ACC112 (cell line): Measurements from ENCODE around the gene MANSC4.

Experiments used
- H2AFZ ChIP-seq: fragments of 200-600 bp; sonication (generic); one replicate; pipeline ENCODE4 v1.6.0; 2017; ENCODE audit warnings: antibody characterized with exemption, low read length; ENCODE audit not compliant: unreplicated experiment
- H3K27ac ChIP-seq: fragments of 200-600 bp; sonication (generic); 2 replicates; pipeline ENCODE4 v1.5.1; 2014; ENCODE audit warnings: low read depth, mild to moderate bottlenecking, antibody characterized with exemption, low read length, moderate library complexity
- H3K27me3 ChIP-seq: fragments of 200-600 bp; sonication (generic); 2 replicates; pipeline ENCODE4 v1.6.1; 2014; ENCODE audit warnings: mild to moderate bottlenecking, antibody characterized with exemption, low read length, moderate library complexity, mixed read lengths; ENCODE audit not compliant: insufficient read depth
- H3K36me3 ChIP-seq: fragments of 200-600 bp; sonication (generic); 2 replicates; pipeline ENCODE4 v1.6.1; 2016; ENCODE audit warnings: mild to moderate bottlenecking, antibody characterized with exemption, low read length, moderate library complexity, mixed read lengths; ENCODE audit not compliant: insufficient read depth
- H3K4me1 ChIP-seq: fragments of 200-600 bp; sonication (generic); one replicate; pipeline ENCODE4 v1.6.1; 2016; ENCODE audit warnings: low read length, mixed read lengths; ENCODE audit not compliant: insufficient read depth, unreplicated experiment, control insufficient read depth
- H3K4me3 ChIP-seq: fragments of 200-600 bp; sonication (generic); 2 replicates; pipeline ENCODE4 v1.5.1; 2014; ENCODE audit warnings: mild to moderate bottlenecking, low read depth, low read length
- H3K79me2 ChIP-seq: fragments of 200-600 bp; sonication (generic); one replicate; pipeline ENCODE4 v1.6.0; 2016; ENCODE audit warnings: low read length; ENCODE audit not compliant: control insufficient read depth, unreplicated experiment, insufficient read depth

MANSC4 gene

GRCh38 chr12:27780612-27781408 is 774 bp upstream of the MANSC4 start:
- no peaks in the 10 kb centered on the region for H3K27me3 ChIP-seq
- peak overlapping the region; percentile 64 for H2AFZ ChIP-seq
- H3K4me3 ChIP-seq: peak overlapping the region; percentile 99
- peak overlapping the region; percentile 73 for H3K27ac ChIP-seq
- peaks cover 41% of the 10 kb centered on the region for H3K79me2 ChIP-seq
- H3K4me1 ChIP-seq: peaks cover 20% of the 10 kb centered on the region
- 0 out of 2 replicates have a peak, but pooled peaks cover 4% of the 10 kb centered on the region for H3K36me3 ChIP-seq

GRCh38 chr12:27779416-27779919 is 568 bp downstream of the MANSC4 start:
- Histone ChIP-seq H3K27ac (peak overlapping the region; percentile 73; the same call in 1 of the 2 replicates), H3K36me3 (no peaks in the 10 kb centered on the region), H3K27me3 (no peaks in the 10 kb centered on the region), H3K79me2 (peaks cover 34% of the 10 kb centered on the region), H2AFZ (peak overlapping the region; percentile 64), H3K4me3 (peak overlapping the region; percentile 99), H3K4me1 (peaks cover 15% of the 10 kb centered on the region)

GRCh38 chr12:27778206-27778605 is 1.8 kb downstream of the MANSC4 start:
- H2AFZ ChIP-seq: no peak overlapping the region

GRCh38 chr12:27777141-27777540 is 2.9 kb downstream of the MANSC4 start:
- H3K27ac ChIP-seq: no peak overlapping the region
- H3K4me3 ChIP-seq: no peak overlapping the region
- H2AFZ ChIP-seq: no peak overlapping the region
- H3K79me2 ChIP-seq: peaks cover 20% of the 10 kb centered on the region
- H3K36me3 ChIP-seq: no peaks in the 10 kb centered on the region
- H3K27me3 ChIP-seq: no peaks in the 10 kb centered on the region
- H3K4me1 ChIP-seq: peaks cover 13% of the 10 kb centered on the region

More at GRCh38 chr12:27778206-27778605, 1.8 kb downstream of the MANSC4 start:
- H3K36me3 ChIP-seq: no peaks in the 10 kb centered on the region
- no peak overlapping the region for H3K27ac ChIP-seq
- H3K4me1 ChIP-seq: peaks cover 15% of the 10 kb centered on the region
- no peak overlapping the region for H3K4me3 ChIP-seq
- peaks cover 28% of the 10 kb centered on the region for H3K79me2 ChIP-seq
- H3K27me3 ChIP-seq: no peaks in the 10 kb centered on the region

- Histone ChIP-seq H3K4me1 (peaks cover 4% of the 10 kb centered on the region), H2AFZ (no peak overlapping the region)
Observed at GRCh38 chr12:27772328-27773049, 7.5 kb downstream of the MANSC4 start.

GRCh38 chr12:27771481-27772327 is 8.3 kb downstream of the MANSC4 start:
- Histone ChIP-seq H2AFZ (no peak overlapping the region), H3K36me3 (no peaks in the 10 kb centered on the region), H3K4me3 (no peak overlapping the region), H3K27me3 (no peaks in the 10 kb centered on the region), H3K27ac (no peak overlapping the region), H3K79me2 (no peaks in the 10 kb centered on the region), H3K4me1 (peaks cover 4% of the 10 kb centered on the region)

More at GRCh38 chr12:27772328-27773049, 7.5 kb downstream of the MANSC4 start:
- Histone ChIP-seq H3K27me3 (no peaks in the 10 kb centered on the region), H3K27ac (no peak overlapping the region), H3K36me3 (no peaks in the 10 kb centered on the region), H3K79me2 (no peaks in the 10 kb centered on the region), H3K4me3 (0 out of 2 replicates have a peak overlapping the region, but pooled peaks have one; percentile 24)

GRCh38 chr12:27769142-27769673 is 10.8 kb downstream of the MANSC4 start:
- Histone ChIP-seq H3K4me3 (no peak overlapping the region), H3K79me2 (no peaks in the 10 kb centered on the region), H2AFZ (no peak overlapping the region), H3K27me3 (no peaks in the 10 kb centered on the region), H3K36me3 (no peaks in the 10 kb centered on the region), H3K27ac (no peak overlapping the region), H3K4me1 (peaks cover 4% of the 10 kb centered on the region)

GRCh38 chr12:27766587-27766986 is 13.4 kb downstream of the MANSC4 start:
- no peak overlapping the region for H2AFZ ChIP-seq
- H3K4me1 ChIP-seq: no peaks in the 10 kb centered on the region
- no peak overlapping the region for H3K27ac ChIP-seq
- H3K79me2 ChIP-seq: no peaks in the 10 kb centered on the region
- H3K27me3 ChIP-seq: no peaks in the 10 kb centered on the region
- no peak overlapping the region for H3K4me3 ChIP-seq
- no peaks in the 10 kb centered on the region for H3K36me3 ChIP-seq

- H3K27ac ChIP-seq: no peak overlapping the region
- no peaks in the 10 kb centered on the region for H3K79me2 ChIP-seq
- H2AFZ ChIP-seq: no peak overlapping the region
- no peak overlapping the region for H3K4me3 ChIP-seq
- H3K4me1 ChIP-seq: no peaks in the 10 kb centered on the region
- H3K36me3 ChIP-seq: no peaks in the 10 kb centered on the region
- H3K27me3 ChIP-seq: no peaks in the 10 kb centered on the region
Observed at GRCh38 chr12:27762757-27763156, 17.3 kb downstream of the MANSC4 start.

- H3K36me3 ChIP-seq: peaks cover 12% of the 10 kb centered on the region; the same call in 1 of the 2 replicates
- H2AFZ ChIP-seq: no peak overlapping the region
- H3K27ac ChIP-seq: no peak overlapping the region
- no peak overlapping the region for H3K4me3 ChIP-seq
- H3K27me3 ChIP-seq: no peaks in the 10 kb centered on the region
- H3K79me2 ChIP-seq: no peaks in the 10 kb centered on the region
- no peaks in the 10 kb centered on the region for H3K4me1 ChIP-seq
Observed at GRCh38 chr12:27756670-27757195, 23.3 kb downstream of the MANSC4 start.
